GM18508 (cell line): Measurements from ENCODE around the gene GPR153.

Experiments used
- ATAC-seq: cut with Tn5 transposase; IDR thresholded peaks from one replicate; pipeline ENCODE4 v1.9.1; 2021; ENCODE audit warnings: moderate number of reproducible peaks; ENCODE audit not compliant: insufficient read depth, unreplicated experiment

GPR153 gene

DNA sequence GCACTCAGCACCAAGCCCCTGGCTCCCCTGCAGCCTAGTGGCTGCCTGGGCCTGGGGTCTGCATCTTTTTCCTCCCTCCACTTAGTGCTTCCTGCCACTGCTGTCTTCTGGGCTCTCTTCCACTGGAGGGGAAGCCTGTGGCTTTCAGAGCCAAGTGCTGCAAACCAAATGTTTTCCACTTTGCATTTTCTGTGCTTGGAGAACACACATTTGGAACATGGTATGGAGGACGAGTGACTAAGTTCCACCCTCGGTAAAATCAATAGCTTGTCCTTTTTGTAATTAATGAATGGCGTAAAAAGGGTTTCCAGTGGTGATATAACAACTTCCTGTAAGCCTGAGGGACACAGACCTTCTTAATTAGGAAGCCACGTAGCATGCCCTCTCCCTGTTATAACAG is 10.1 kb upstream of the GPR153 start:
- no peak for ATAC-seq

- ATAC-seq, result no peak
These were observed 9.5 kb upstream of the GPR153 start for GRCh38 chr1:6270401-6270800.

DNA sequence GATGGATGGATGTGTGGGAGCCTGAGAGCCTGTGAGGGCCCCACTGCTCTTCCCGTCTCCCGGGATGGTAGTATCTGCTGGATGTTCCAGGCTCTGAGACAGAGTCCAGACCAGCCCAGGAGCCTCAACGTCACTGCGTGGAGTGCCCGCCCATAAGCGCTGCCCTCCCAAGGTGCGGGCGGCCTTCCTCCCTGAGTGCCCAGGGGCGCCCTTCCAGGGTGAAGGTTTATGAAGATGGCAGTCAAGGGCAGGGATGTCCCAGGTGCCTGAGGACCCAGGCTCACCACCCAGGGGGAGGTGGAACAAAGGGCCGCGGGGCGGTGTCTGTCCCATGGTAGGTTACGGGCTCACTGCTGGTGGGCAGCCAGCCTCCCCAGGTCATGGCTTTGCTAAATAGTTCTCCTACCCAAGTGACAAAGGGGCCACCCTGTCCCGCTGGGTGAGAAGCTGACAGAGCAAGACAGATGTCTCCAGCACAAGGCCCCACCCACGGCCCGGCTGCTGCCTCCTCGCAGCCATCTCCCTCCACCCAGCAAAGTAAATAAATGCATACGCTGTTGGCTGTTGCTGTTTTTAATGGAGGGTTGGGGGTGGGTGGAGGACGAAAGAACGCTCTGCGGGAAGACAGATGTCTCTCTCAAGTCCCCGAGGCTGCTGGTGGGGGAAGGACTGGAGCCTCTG is 9.0 kb upstream of the GPR153 start:
- ATAC-seq, result no peak

- no peak for ATAC-seq
These were observed 8.4 kb upstream of the GPR153 start for GRCh38 chr1:6269296-6269695.

DNA sequence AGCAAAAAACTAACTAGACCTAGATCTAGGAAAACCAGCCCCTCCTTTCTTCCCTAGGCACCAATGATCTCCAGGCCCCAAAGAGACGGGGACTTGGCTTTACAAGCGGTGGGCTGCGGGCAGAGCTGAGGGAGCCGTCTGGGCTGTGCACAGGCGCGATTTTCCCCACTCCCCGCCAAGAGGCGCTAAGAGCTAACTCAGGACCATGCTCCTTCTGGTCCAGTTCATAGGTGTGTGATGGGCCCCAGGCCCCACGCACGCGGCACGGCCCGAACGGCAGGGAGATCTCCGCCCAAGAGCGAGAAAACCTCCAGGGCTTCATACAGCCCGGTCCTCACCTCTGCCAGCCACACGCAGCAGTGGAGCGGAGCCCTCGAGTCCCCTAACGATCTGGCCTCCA is 7.5 kb upstream of the GPR153 start:
- no peak for ATAC-seq

GRCh38 chr1:6267686-6268322 is 6.9 kb upstream of the GPR153 start:
- no peak for ATAC-seq

GRCh38 chr1:6266641-6267040 is 5.7 kb upstream of the GPR153 start:
- ATAC-seq, result no peak

DNA sequence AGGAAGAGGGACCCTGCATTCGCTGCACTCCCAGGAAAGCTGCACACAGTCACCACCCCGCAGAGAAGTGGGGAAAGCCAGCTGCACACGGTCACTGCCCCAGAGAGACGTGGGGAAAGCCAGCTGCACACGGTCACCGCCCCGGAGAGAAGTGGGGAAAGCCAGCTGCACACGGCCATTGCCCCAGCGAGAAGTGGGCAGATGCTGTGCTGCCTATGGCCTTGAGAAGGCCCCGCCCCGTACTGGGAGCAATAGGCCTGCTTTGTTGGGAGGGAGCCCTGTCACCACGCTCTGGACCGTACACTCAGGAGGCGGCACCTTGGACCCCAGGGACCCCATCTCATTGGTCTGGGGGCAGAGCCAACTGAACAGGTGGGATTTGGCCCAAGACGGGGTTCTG is 4.3 kb upstream of the GPR153 start:
- no peak for ATAC-seq

DNA sequence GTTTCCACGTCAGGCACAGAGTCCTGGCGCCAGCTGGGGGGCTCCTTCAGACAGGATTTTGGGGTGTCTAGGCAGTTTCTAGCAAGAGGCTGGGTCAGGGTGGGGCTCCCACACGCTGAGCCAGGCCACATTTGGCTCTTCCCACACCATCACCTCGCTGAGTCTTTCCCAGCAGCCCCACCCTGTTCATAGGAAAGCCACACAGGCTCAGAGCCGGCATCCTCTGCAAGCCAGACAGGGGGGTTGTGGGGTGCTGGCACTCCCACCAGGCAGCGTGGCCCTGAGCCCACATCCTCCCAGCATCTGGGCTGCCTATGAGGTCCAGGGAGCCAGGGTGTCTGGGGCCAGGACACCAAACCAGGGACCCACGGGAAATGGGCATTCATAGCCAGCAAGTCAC is 2.8 kb upstream of the GPR153 start:
- ATAC-seq, result no peak

- no peak for ATAC-seq
These were observed 1.9 kb upstream of the GPR153 start for GRCh38 chr1:6262555-6263420.

DNA sequence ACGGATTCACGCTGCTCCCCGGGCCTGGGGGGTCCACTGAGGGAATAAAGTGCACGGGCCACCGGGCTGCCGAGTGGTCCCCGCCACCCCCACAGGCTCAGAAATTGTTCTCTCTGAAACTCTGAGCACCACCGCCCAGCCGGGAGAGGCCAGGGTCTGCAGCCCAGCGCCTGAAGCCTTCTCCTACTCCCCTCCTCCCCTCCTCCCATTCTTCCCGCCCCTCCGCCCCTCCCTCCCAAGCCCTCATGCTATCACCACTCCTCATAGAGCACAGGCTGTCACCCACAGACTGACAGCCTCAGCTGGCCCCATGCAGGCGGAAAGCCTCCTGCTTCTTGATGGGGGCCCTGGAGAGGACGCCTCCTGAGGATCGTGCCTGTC is 707 bp upstream of the GPR153 start:
- ATAC-seq, result no peak

DNA sequence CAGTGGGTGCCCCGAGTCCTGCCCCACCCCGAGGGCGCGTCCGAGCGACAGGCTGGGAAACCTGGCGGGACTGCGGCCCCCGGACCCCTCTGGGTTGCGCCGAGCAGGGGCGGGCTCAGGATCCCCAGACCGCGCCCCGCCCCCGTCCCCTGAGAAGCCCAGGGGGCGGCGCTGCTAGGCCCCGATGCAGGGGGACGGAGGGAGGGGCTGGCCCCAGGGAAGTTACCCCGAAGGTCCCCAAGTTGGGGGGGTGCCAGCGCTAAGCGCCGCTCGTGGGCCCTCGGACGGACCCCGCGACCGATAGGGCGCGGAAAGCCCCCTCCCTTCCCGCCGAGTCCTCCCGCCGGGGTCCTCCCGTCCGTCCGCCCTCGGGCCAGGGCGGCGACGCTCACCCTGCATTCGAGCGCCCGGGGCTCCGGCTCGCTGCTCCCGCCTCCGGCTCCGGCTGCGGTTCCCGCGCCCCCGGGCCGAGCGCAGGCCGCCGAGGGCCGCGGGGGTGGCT is 414 bp downstream of the GPR153 start:
- ATAC-seq, result no peak

DNA sequence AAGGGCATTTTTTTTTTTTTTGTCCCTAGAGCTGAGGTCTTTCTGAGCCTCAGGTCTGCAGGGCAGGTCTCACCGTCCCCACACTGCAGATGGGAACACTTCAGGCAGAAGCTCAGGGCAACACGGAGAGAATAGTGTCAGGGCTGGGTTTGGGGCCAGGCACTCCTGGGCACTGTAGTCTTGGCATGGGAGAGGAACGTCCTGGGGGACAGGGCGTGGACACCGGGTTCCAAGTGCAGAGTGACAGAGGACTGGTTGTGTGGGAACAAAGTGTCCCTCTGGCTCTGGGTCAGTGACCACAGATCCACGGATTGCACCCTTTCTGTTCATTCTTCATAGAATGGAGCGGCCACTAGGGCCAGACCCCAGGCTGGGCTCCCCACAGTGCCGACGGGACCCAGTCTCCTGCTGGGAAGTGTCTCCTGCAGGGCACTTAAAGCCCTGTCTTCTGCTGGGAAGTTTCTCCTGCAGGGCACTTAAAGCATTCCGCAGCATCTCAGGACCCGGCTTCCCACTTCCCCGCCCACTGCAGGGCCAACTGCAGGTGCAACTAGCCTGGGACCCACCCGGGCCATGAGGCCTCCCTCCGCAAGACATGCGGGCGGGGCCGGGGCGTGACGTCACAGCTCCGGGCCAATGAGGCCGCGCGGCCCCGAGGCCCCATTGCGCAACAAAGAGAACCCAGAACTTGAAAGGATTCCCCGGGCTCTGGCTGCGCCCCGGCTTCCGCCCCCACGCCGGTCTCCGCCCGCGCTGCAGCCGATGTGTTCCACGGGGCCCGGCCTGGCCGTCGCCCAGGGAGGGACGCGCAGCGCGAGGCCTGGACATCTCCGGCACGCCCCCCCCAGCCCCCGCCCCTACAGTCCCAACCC is 1.2 kb downstream of the GPR153 start:
- no peak for ATAC-seq

GRCh38 chr1:6258675-6259074 is 2.2 kb downstream of the GPR153 start:
- no peak for ATAC-seq

GRCh38 chr1:6257541-6258069 is 3.3 kb downstream of the GPR153 start:
- no peak for ATAC-seq

- no peak for ATAC-seq
These were observed 4.3 kb downstream of the GPR153 start for GRCh38 chr1:6256645-6257044.

DNA sequence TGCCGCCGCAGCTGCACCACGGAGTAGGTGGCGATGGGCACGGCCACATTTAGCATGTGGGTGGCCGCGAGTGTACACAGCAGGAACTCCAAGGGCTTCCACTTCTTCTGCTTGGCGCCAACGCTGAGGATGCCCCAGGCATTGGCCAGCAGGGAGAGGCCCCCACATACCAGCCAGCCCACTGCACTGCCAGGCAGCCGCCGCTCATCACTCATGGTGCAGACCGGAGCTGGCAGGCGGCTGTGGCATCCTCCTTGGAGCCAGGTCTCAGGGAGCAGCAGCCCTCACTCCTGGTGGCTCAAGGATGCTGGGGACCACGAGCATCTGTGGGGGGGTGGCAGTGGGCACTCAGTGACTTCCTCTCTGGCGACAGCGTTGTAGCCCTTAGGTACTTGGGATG is 6.2 kb downstream of the GPR153 start:
- ATAC-seq, result no peak

DNA sequence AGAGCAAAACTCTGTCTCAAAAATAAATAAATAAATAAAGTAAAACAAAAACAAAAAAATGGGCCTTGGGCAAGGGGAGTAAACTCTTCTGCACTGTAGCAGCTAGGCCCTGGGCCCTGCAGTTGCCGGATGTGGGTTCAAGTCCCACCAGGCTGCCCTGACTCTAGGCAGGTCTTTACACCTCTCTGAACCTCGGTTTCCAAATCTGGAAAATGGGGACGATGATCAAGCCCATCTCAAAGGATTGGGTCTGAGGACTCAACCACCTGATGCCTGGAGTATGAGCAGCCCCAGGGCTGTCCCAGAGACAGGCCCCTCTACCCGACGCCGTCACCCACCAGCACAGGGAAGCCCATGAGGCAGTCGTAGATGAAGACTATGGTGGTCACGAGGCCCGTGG is 7.5 kb downstream of the GPR153 start:
- no peak for ATAC-seq

- no peak for ATAC-seq
These were observed 8.6 kb downstream of the GPR153 start for GRCh38 chr1:6252374-6252710.

- no peak for ATAC-seq
These were observed 9.1 kb downstream of the GPR153 start for GRCh38 chr1:6251681-6252373.
